AML-193 (cell line): ENCODE measurements around the gene C3orf20.
"Not testable (repeated sequence)": the region's sequence is repeated elsewhere in the genome, so short reads cannot be mapped to it uniquely, and the experiment has no call there.

Source experiments
- DNase-seq, 2 experiments: peaks; one replicate each; lab custom pipeline; 2025; lab: John Stamatoyannopoulos, UW

The C3orf20 gene

GRCh38 chr3:14650193-14650592 is 24.7 kb upstream of the C3orf20 start:
- no peak for DNase-seq

GRCh38 chr3:14651440-14652251 is 23.3 kb upstream of the C3orf20 start, which contains the start of gene CCDC174:
TSS of gene CCDC174 (plus strand) at chr3:14651762. CDS start at chr3:14651837, 75 bp downstream.
- peak; percentile 100 for DNase-seq

GRCh38 chr3:14652360-14652907 is 22.5 kb upstream of the C3orf20 start:
- not testable (repeated sequence) for DNase-seq

GRCh38 chr3:14657579-14657978 is 17.4 kb upstream of the C3orf20 start:
- no peak for DNase-seq

GRCh38 chr3:14658978-14659377 is 16.0 kb upstream of the C3orf20 start:
- no peak for DNase-seq

GRCh38 chr3:14660942-14661341 is 14.0 kb upstream of the C3orf20 start:
- no peak for DNase-seq

GRCh38 chr3:14663396-14664135 is 11.4 kb upstream of the C3orf20 start:
- DNase-seq: no peak

- no peak for DNase-seq
These were observed 10.8 kb upstream of the C3orf20 start for GRCh38 chr3:14664170-14664569.

GRCh38 chr3:14672588-14672987 is 2.4 kb upstream of the C3orf20 start:
- no peak for DNase-seq

- no peak for DNase-seq
These were observed 1.9 kb downstream of the C3orf20 start for GRCh38 chr3:14676881-14677280.

- no peak for DNase-seq
These were observed 3.1 kb downstream of the C3orf20 start for GRCh38 chr3:14678015-14678503.

- DNase-seq: no peak
These were observed 5.2 kb downstream of the C3orf20 start for GRCh38 chr3:14680115-14680514.

GRCh38 chr3:14680716-14681115 is 5.8 kb downstream of the C3orf20 start:
- no peak for DNase-seq

GRCh38 chr3:14684447-14684846 is 9.5 kb downstream of the C3orf20 start:
- DNase-seq: no peak

GRCh38 chr3:14685179-14685578 is 10.2 kb downstream of the C3orf20 start:
- peak; percentile 24 to 35 for DNase-seq

GRCh38 chr3:14687360-14687759 is 12.4 kb downstream of the C3orf20 start:
- DNase-seq: no peak

GRCh38 chr3:14688525-14688924 is 13.6 kb downstream of the C3orf20 start:
- DNase-seq: peak; percentile 28 to 29

GRCh38 chr3:14689247-14689980 is 14.5 kb downstream of the C3orf20 start:
- peak; percentile 73 to 82 for DNase-seq

GRCh38 chr3:14691239-14691638 is 16.3 kb downstream of the C3orf20 start:
- peak; percentile 49 to 70 for DNase-seq

- DNase-seq: no peak
These were observed 16.8 kb downstream of the C3orf20 start for GRCh38 chr3:14691719-14692118.

- no peak for DNase-seq
These were observed 23.8 kb downstream of the C3orf20 start for GRCh38 chr3:14698601-14699244.
